Measurements from ENCODE around the gene ISCU. TPM values are rescaled to one million over a fixed set of nuclear protein-coding genes. Genes with fewer than 3 reads are reported as not detected.
"Not testable (repeated sequence)": the region's sequence is repeated elsewhere in the genome, so short reads cannot be mapped to it uniquely, and the experiment has no call there.

ISCU gene
- total and polyA plus RNA-seq, 5 donors: 276 to 457 (median 320) TPM

- H3K9me3 ChIP-seq (ENCODE audit: control insufficient read depth, low read length): no peaks in the 10 kb centered on the region
- DNase-seq: no peak
- 60% methylated on average over 9 of the region's 9 CpGs for WGBS
- no peak overlapping the region for H3K27ac ChIP-seq (ENCODE audit: low read length)
- H3K4me3 ChIP-seq (ENCODE audit: low read length): no peak overlapping the region
- intact Hi-C loops (cut with DNase I): no loop called here
- H3K27me3 ChIP-seq (ENCODE audit: control insufficient read depth, insufficient read depth): no peaks in the 10 kb centered on the region
- H3K4me1 ChIP-seq (ENCODE audit: control insufficient read depth, insufficient read depth, low read length): no peaks in the 10 kb centered on the region
- no peak for ATAC-seq
Measured at GRCh38 chr12:108547686-108548085, 14.7 kb upstream of the ISCU start.

GRCh38 chr12:108548954-108549521, 13.4 kb upstream of the ISCU start:
- DNase-seq (no peak), ATAC-seq (no peak)
- H3K9me3 ChIP-seq (ENCODE audit: control insufficient read depth, low read length): no peaks in the 10 kb centered on the region
- H3K4me3 ChIP-seq (ENCODE audit: low read length): no peak overlapping the region
- H3K27ac ChIP-seq (ENCODE audit: low read length): no peak overlapping the region
- WGBS: 66% methylated on average over 7 of the region's 7 CpGs
- no peaks in the 10 kb centered on the region for H3K27me3 ChIP-seq (ENCODE audit: control insufficient read depth, insufficient read depth)
- H3K4me1 ChIP-seq (ENCODE audit: control insufficient read depth, insufficient read depth, low read length): no peaks in the 10 kb centered on the region
- intact Hi-C loops (cut with DNase I): no loop called here

DNA sequence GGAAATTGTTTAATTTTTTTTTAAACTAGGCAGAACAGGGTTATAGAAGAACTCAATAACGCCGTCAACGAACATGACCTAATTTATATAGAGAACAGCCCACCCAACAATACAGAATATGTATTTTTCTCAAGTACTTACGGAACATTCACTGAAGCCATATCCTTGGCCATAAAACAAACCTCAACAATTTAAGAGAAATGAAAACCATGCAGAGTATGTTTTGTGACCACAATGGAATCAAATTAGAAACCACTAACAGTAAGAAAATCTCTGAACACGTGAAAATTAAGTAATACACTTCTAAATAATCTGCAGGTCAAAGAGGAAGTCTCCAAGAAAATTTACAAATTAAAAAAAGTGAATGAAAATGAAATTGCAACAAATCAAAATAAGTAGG, 10.9 kb upstream of the ISCU start:
- H3K4me3 ChIP-seq (ENCODE audit: low read length): no peak overlapping the region
- ATAC-seq (no peak), DNase-seq (no peak)
- intact Hi-C loops (cut with DNase I): no loop called here
- no peaks in the 10 kb centered on the region for H3K4me1 ChIP-seq (ENCODE audit: control insufficient read depth, insufficient read depth, low read length)
- WGBS: 83% methylated on average over 5 of the region's 5 CpGs
- no peaks in the 10 kb centered on the region for H3K9me3 ChIP-seq (ENCODE audit: control insufficient read depth, low read length)
- no peak overlapping the region for H3K27ac ChIP-seq (ENCODE audit: low read length)
- H3K27me3 ChIP-seq (ENCODE audit: control insufficient read depth, insufficient read depth): no peaks in the 10 kb centered on the region

- DNase-seq (no peak), ATAC-seq (no peak)
- 86% methylated on average over 5 of the region's 5 CpGs for WGBS
- Histone ChIP-seq H3K27me3 (ENCODE audit: control insufficient read depth, insufficient read depth) (no peaks in the 10 kb centered on the region), H3K9me3 (ENCODE audit: control insufficient read depth, low read length) (no peaks in the 10 kb centered on the region), H3K4me1 (ENCODE audit: control insufficient read depth, insufficient read depth, low read length) (peaks cover 7% of the 10 kb centered on the region), H3K27ac (ENCODE audit: low read length) (no peak overlapping the region), H3K4me3 (ENCODE audit: low read length) (no peak overlapping the region)
- intact Hi-C loops (cut with DNase I): no loop called here
Measured at GRCh38 chr12:108553799-108554198, 8.6 kb upstream of the ISCU start.

- 89% methylated on average over 9 of the region's 9 CpGs for WGBS
- DNase-seq; ATAC-seq; H3K27ac ChIP-seq (ENCODE audit: low read length); H3K4me3 ChIP-seq (ENCODE audit: low read length); H3K9me3 ChIP-seq (ENCODE audit: control insufficient read depth, low read length); H3K27me3 ChIP-seq (ENCODE audit: control insufficient read depth, insufficient read depth); intact Hi-C loops (cut with DNase I): not testable (repeated sequence)
- peaks cover 11% of the 10 kb centered on the region for H3K4me1 ChIP-seq (ENCODE audit: control insufficient read depth, insufficient read depth, low read length)
Measured at GRCh38 chr12:108555383-108555782, 7.0 kb upstream of the ISCU start.

DNA sequence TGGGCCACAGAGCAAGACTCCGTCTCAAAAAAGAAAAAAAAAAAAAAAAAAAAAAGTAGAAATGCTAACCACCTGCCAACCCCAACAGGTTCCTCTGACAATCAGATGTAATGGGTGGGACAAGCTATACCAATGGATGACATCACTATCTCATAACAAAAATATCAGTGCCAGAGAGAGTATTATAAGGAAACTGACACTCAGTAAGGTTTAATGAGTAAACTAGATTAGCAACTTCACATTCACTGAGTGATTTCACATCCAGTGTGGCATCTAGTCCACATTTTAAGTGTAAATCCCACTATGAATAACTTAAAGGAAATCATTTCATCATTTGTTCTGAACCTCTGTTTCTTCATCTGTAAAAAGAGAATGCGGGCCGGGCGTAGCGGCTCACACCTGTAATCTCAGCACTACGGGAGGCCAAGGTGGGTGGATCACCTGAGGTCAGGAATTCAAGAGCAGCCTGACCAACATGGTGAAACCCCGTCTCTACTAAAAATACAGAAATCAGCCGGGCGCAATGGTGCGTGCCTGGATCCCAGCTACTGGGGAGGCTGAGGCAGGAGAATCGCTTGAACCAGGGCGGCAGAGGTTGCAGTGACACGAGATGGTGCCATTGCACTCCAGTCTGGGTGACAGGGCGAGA, 3.3 kb upstream of the ISCU start:
- intact Hi-C loops (cut with DNase I): no loop called here
- WGBS: 85% methylated on average over 13 of the region's 14 CpGs
- Histone ChIP-seq H3K4me1 (ENCODE audit: control insufficient read depth, insufficient read depth, low read length) (peaks cover 11% of the 10 kb centered on the region), H3K27ac (ENCODE audit: low read length) (no peak overlapping the region), H3K9me3 (ENCODE audit: control insufficient read depth, low read length) (no peaks in the 10 kb centered on the region), H3K4me3 (ENCODE audit: low read length) (no peak overlapping the region), H3K27me3 (ENCODE audit: control insufficient read depth, insufficient read depth) (no peaks in the 10 kb centered on the region)
- DNase-seq (no peak), ATAC-seq (no peak)

DNA sequence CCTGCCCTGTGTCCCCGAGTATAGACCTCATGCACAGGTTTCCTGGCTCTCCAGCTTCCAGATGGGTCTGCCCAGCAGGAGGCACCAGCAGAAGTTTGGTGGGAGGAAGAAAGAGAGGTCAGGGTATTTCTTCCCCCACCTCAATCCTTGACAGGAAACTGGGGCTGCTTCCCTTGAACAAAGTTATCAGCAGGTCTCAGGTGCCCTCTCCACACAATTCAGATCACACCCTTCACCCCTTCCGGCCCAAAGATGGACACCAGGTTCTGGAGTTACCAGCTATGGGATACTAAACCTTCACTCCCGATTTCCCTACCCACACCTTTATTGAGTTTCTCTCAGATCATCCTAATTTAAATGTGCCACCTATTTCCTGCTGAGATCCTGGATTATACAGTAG, 2.6 kb upstream of the ISCU start:
- peak overlapping the region; percentile 65 for H3K4me3 ChIP-seq (ENCODE audit: low read length)
- ATAC-seq (no peak), DNase-seq (no peak)
- 50% methylated on average over 3 of the region's 3 CpGs for WGBS
- no peaks in the 10 kb centered on the region for H3K9me3 ChIP-seq (ENCODE audit: control insufficient read depth, low read length)
- H3K27ac ChIP-seq (ENCODE audit: low read length): no peak overlapping the region
- H3K27me3 ChIP-seq (ENCODE audit: control insufficient read depth, insufficient read depth): no peaks in the 10 kb centered on the region
- intact Hi-C loops (cut with DNase I): loop anchor here in 3 of 4 donors (5.0 to 10.0 kb wide), 5 partner anchors 245 to 535 kb away; partner anchors contain the start of genes ALKBH2 (in 1 of the 3), SSH1 (in 1 of the 3) and UNG (in 1 of the 3)
- H3K4me1 ChIP-seq (ENCODE audit: control insufficient read depth, insufficient read depth, low read length): peaks cover 11% of the 10 kb centered on the region

DNA sequence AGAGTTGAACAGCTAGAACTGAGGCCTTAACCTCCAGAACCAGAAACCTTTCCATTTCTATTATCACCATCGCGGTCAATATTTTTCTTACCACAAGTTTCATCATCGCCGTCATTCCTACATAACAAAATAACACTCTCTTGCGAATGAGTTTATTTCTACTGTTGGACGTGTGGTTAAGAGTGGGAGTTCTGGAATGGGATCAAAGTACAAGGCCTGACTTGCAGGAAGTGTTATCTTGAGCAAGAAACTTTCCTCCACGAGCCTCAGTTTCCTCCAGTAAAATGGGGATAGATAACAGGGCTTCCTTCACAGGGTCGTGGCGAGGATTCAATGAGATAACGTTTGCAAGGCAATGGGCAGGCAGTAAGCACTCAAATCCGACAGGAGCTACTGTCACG, 2.1 kb upstream of the ISCU start:
- DNase-seq (no peak), ATAC-seq (no peak)
- no peaks in the 10 kb centered on the region for H3K9me3 ChIP-seq (ENCODE audit: control insufficient read depth, low read length)
- H3K4me1 ChIP-seq (ENCODE audit: control insufficient read depth, insufficient read depth, low read length): peaks cover 11% of the 10 kb centered on the region
- peak overlapping the region; percentile 65 for H3K4me3 ChIP-seq (ENCODE audit: low read length)
- H3K27me3 ChIP-seq (ENCODE audit: control insufficient read depth, insufficient read depth): no peaks in the 10 kb centered on the region
- intact Hi-C loops (cut with DNase I): loop anchor here in 3 of 4 donors (5.0 to 10.0 kb wide), 5 partner anchors 244 to 534 kb away; partner anchors contain the start of genes ALKBH2 (in 1 of the 3), SSH1 (in 1 of the 3) and UNG (in 1 of the 3)
- under 1% methylated on average over 12 of the region's 12 CpGs for WGBS
- H3K27ac ChIP-seq (ENCODE audit: low read length): peak overlapping the region; percentile 80

GRCh38 chr12:108560752-108561719, 1.4 kb upstream of the ISCU start, which contains the start of gene SART3:
Gene SART3 (minus strand): TSS chr12:108561173. CDS start chr12:108561154, 19 bp downstream.
- intact Hi-C loops (cut with DNase I): loop anchor here in 3 of 4 donors (5.0 to 10.0 kb wide), 5 partner anchors 244 to 534 kb away; partner anchors contain the start of genes ALKBH2 (in 1 of the 3), SSH1 (in 1 of the 3) and UNG (in 1 of the 3)
- ATAC-seq (peak; percentile 71 to 73), DNase-seq (peak; percentile 83 to 94 (median 93))
- no peaks in the 10 kb centered on the region for H3K9me3 ChIP-seq (ENCODE audit: control insufficient read depth, low read length)
- H3K27me3 ChIP-seq (ENCODE audit: control insufficient read depth, insufficient read depth): no peaks in the 10 kb centered on the region
- peak within 1 kb of the TSS; percentile 87 for H3K27ac ChIP-seq (ENCODE audit: low read length)
- whole genome bisulfite sequencing: under 1% methylated on average over 57 of the region's 57 CpGs
- peaks cover 12% of the 10 kb centered on the region for H3K4me1 ChIP-seq (ENCODE audit: control insufficient read depth, insufficient read depth, low read length)
- H3K4me3 ChIP-seq (ENCODE audit: low read length): peak within 1 kb of the TSS; percentile 65

GRCh38 chr12:108561852-108562347, 496 bp upstream of the ISCU start:
- ATAC-seq (no peak), DNase-seq (no peak)
- intact Hi-C loops (cut with DNase I): loop anchor here in 3 of 4 donors (5.0 to 10.0 kb wide), 5 partner anchors 243 to 533 kb away; partner anchors contain the start of genes ALKBH2 (in 1 of the 3), SSH1 (in 1 of the 3) and UNG (in 1 of the 3)
- Histone ChIP-seq H3K4me3 (ENCODE audit: low read length) (peak overlapping the region; percentile 65), H3K27me3 (ENCODE audit: control insufficient read depth, insufficient read depth) (no peaks in the 10 kb centered on the region), H3K27ac (ENCODE audit: low read length) (peak overlapping the region; percentile 77), H3K4me1 (ENCODE audit: control insufficient read depth, insufficient read depth, low read length) (peaks cover 13% of the 10 kb centered on the region), H3K9me3 (ENCODE audit: control insufficient read depth, low read length) (no peaks in the 10 kb centered on the region)
- WGBS: under 1% methylated on average over 20 of the region's 20 CpGs

Data from right cardiac atrium (tissue), 5 donors.